PC-9 (cell line): ENCODE measurements around the gene CST1. TPM values are rescaled to one million over a fixed set of nuclear protein-coding genes. Genes with fewer than 3 reads are reported as not detected.
"Not testable (repeated sequence)": the region's sequence is repeated elsewhere in the genome, so short reads cannot be mapped to it uniquely, and the experiment has no call there.

ENCODE experiments used
- BruUV-seq: library from RNA; stranded (reverse); fragments of 400-500 nt; replicated peaks from 2 replicates; lab custom pipeline; 2021; lab: Mats Ljungman, UMichigan
- CTCF ChIA-PET: fragments of 300-600 bp; sonication (Branson Sonifier 250); formaldehyde crosslinking; loops from one replicate; lab custom pipeline; 2022; ENCODE audit warnings: antibody characterized with exemption; lab: Charles Lee
- POLR2A ChIA-PET: fragments of 300-600 bp; sonication (Branson Sonifier 250); formaldehyde crosslinking; loops from one replicate; lab custom pipeline; 2022; ENCODE audit warnings: antibody characterized with exemption; ENCODE audit not compliant: unreplicated experiment; lab: Charles Lee
- DNase-seq, 2 experiments: peaks; one replicate each; pipeline versions ENCODE4 v3.0.0 to v3.0.0-alpha.2; 2015 to 2022; ENCODE audit warnings: mixed read lengths in 1 of 2
- H2AFZ ChIP-seq: fragments of 200-600 bp; sonication (generic); 2 replicates; pipeline ENCODE4 v1.8.1; 2017; ENCODE audit warnings: antibody characterized with exemption
- H3F3A ChIP-seq: fragments of 200-600 bp; sonication (generic); 2 replicates; pipeline ENCODE4 v1.8.1; 2017; ENCODE audit warnings: antibody characterized with exemption, mild to moderate bottlenecking, low read depth; ENCODE audit not compliant: insufficient read depth
- H3K27ac ChIP-seq: fragments of 200-600 bp; sonication (generic); 2 replicates; pipeline ENCODE4 v1.6.1; 2016; ENCODE audit warnings: mixed run types
- H3K27me3 ChIP-seq: fragments of 200-600 bp; sonication (generic); 2 replicates; pipeline ENCODE4 v1.6.1; 2016; ENCODE audit warnings: low read depth, mixed run types; ENCODE audit not compliant: insufficient read depth
- H3K36me3 ChIP-seq: fragments of 200-600 bp; sonication (generic); 2 replicates; pipeline ENCODE4 v1.6.1; 2016; ENCODE audit warnings: low read depth, mixed run types
- H3K4me1 ChIP-seq: fragments of 200-600 bp; sonication (generic); replicated peaks from 2 replicates; pipeline ENCODE4 v1.6.1; 2016; ENCODE audit warnings: mixed run types; ENCODE audit not compliant: insufficient read depth
- H3K4me2 ChIP-seq: fragments of 200-600 bp; sonication (generic); 2 replicates; pipeline ENCODE4 v1.6.1; 2017; ENCODE audit warnings: mixed run types
- H3K4me3 ChIP-seq: fragments of 200-600 bp; sonication (generic); 2 replicates; pipeline ENCODE4 v1.6.1; 2016; ENCODE audit warnings: mixed run types
- H3K79me2 ChIP-seq: fragments of 200-600 bp; sonication (generic); 2 replicates; pipeline ENCODE4 v1.6.1; 2017; ENCODE audit warnings: low read depth, mixed run types
- H3K9me2 ChIP-seq: fragments of 200-600 bp; sonication (generic); 2 replicates; pipeline ENCODE4 v1.8.1; 2017; ENCODE audit warnings: mild to moderate bottlenecking; ENCODE audit not compliant: insufficient read depth
- H3K9me3 ChIP-seq: fragments of 200-600 bp; sonication (generic); 2 replicates; pipeline ENCODE4 v1.8.1; 2016; ENCODE audit warnings: low read depth; ENCODE audit not compliant: insufficient read depth
- H4K20me1 ChIP-seq: fragments of 200-600 bp; sonication (generic); 2 replicates; pipeline ENCODE4 v1.8.1; 2017; ENCODE audit not compliant: insufficient read depth
- CTCF ChIP-seq: fragments of 200-600 bp; sonication (generic); conservative IDR thresholded peaks from 2 replicates; pipeline ENCODE4 v1.6.1; 2017; ENCODE audit warnings: mixed run types, antibody characterized with exemption, mild to moderate bottlenecking, moderate library complexity
- EZH2 ChIP-seq: fragments of 200-600 bp; sonication (generic); IDR thresholded peaks from 2 replicates; pipeline ENCODE4 v1.8.0; 2017; ENCODE audit warnings: antibody characterized with exemption, low read depth
- intact Hi-C: fragments of 100-400 bp; cut with micrococcal nuclease; formaldehyde crosslinking; loops from one replicate; pipeline ENCODE4 v1.10.0; 2022; ENCODE audit not compliant: unreplicated experiment
- total RNA-seq: library from RNA; stranded (reverse); gene quantifications from 2 replicates; pipeline ENCODE4 v1.2.3, GENCODE V29; 2021

CST1 gene
- total RNA-seq, 1 experiment from 2014 or later = 0.76 TPM

GRCh38 chr20:23755131-23755611 is 4.4 kb upstream of the CST1 start:
- intact Hi-C loops, POLR2A ChIA-PET, H3K4me3 ChIP-seq, H3K9me3 ChIP-seq, H3K36me3 ChIP-seq, H3K9me2 ChIP-seq, BruUV-seq, CTCF ChIA-PET, H3K27me3 ChIP-seq, H3K79me2 ChIP-seq, H4K20me1 ChIP-seq: not testable (repeated sequence)
- Histone ChIP-seq H3K27ac (peak overlapping the region; percentile 89), H3K4me1 (peaks cover 41% of the 10 kb centered on the region), H2AFZ (peak overlapping the region; percentile 35; the same call in 1 of the 2 replicates), H3F3A (peaks cover 11% of the 10 kb centered on the region; the same call in 1 of the 2 replicates), H3K4me2 (peak overlapping the region; percentile 52)
- DNase-seq = peak; percentile 59 to 77

- DNase-seq = no peak
- peaks cover 41% of the 10 kb centered on the region for H3K4me1 ChIP-seq
- no peaks in the 10 kb centered on the region for H3K9me2 ChIP-seq
- no peaks in the 10 kb centered on the region for H3K9me3 ChIP-seq
- TF ChIP-seq CTCF = no peak
- TF ChIP-seq EZH2 = no peak
- CTCF ChIA-PET = no interaction called here
- no peaks in the 10 kb centered on the region for H3K27me3 ChIP-seq
- BruUV-seq = no TSS peak
- POLR2A ChIA-PET = no interaction called here
- no peaks in the 10 kb centered on the region for H3K79me2 ChIP-seq
- no peak overlapping the region for H2AFZ ChIP-seq
- H4K20me1 ChIP-seq = no peaks in the 10 kb centered on the region
- peak overlapping the region; percentile 52 for H3K4me2 ChIP-seq
- H3K36me3 ChIP-seq = no peaks in the 10 kb centered on the region
- H3K27ac ChIP-seq = peak overlapping the region; percentile 89
- H3K4me3 ChIP-seq = no peak overlapping the region
- intact Hi-C loops = no loop called here
- H3F3A ChIP-seq = peaks cover 11% of the 10 kb centered on the region; the same call in 1 of the 2 replicates
Measured at GRCh38 chr20:23754731-23755130, 4.0 kb upstream of the CST1 start.

GRCh38 chr20:23753589-23753988 is 2.9 kb upstream of the CST1 start:
- intact Hi-C loops = no loop called here
- Histone ChIP-seq H3K79me2 (no peaks in the 10 kb centered on the region), H3K27ac (no peak overlapping the region), H2AFZ (no peak overlapping the region), H3K4me3 (no peak overlapping the region), H4K20me1 (no peaks in the 10 kb centered on the region), H3K36me3 (no peaks in the 10 kb centered on the region), H3K9me2 (no peaks in the 10 kb centered on the region), H3K9me3 (no peaks in the 10 kb centered on the region), H3K4me2 (no peak overlapping the region), H3K27me3 (no peaks in the 10 kb centered on the region), H3F3A (peaks cover 11% of the 10 kb centered on the region; the same call in 1 of the 2 replicates), H3K4me1 (peaks cover 41% of the 10 kb centered on the region)
- BruUV-seq = no TSS peak
- ChIA-PET POLR2A (interaction anchor here (0.6 kb wide), 1 partner anchor 142 kb away, joined by 4 read pairs; no protein-coding TSS in a partner anchor), CTCF (no interaction called here)
- DNase-seq = no peak
- TF ChIP-seq CTCF (no peak), EZH2 (no peak)

GRCh38 chr20:23753194-23753548 is 2.4 kb upstream of the CST1 start:
- POLR2A ChIA-PET = no interaction called here
- Histone ChIP-seq H3K27ac (no peak overlapping the region), H4K20me1 (no peaks in the 10 kb centered on the region), H3K79me2 (no peaks in the 10 kb centered on the region), H3K4me1 (peaks cover 41% of the 10 kb centered on the region), H2AFZ (no peak overlapping the region), H3K36me3 (no peaks in the 10 kb centered on the region), H3K4me3 (no peak overlapping the region), H3K9me3 (no peaks in the 10 kb centered on the region), H3K9me2 (no peaks in the 10 kb centered on the region), H3K4me2 (no peak overlapping the region), H3K27me3 (no peaks in the 10 kb centered on the region), H3F3A (peaks cover 11% of the 10 kb centered on the region; the same call in 1 of the 2 replicates)
- BruUV-seq = no TSS peak
- intact Hi-C loops = no loop called here
- no peak for DNase-seq
- CTCF ChIA-PET = no interaction called here
- TF ChIP-seq CTCF (no peak), EZH2 (no peak)
